Panc1 (cell line): ENCODE data around the gene RAD9A. TPM values are rescaled to one million over a fixed set of nuclear protein-coding genes. Genes with fewer than 3 reads are reported as not detected.

Experiments
- ATAC-seq: fragments of 200-7000 bp; cut with Tn5 transposase; 2 replicates; pipeline ENCODE4 v1.9.1; 2020; ENCODE audit warnings: mild to moderate bottlenecking, moderate library complexity
- BruUV-seq: library from RNA; stranded (reverse); fragments of 400-500 nt; replicated peaks from 2 replicates; lab custom pipeline; 2021; lab: Mats Ljungman, UMichigan
- CTCF ChIA-PET: fragments of 300-600 bp; sonication (Branson Sonifier 250); formaldehyde crosslinking; loops from one replicate; lab custom pipeline; 2022; ENCODE audit warnings: antibody characterized with exemption; lab: Charles Lee
- POLR2A ChIA-PET: fragments of 300-600 bp; sonication (Branson Sonifier 250); formaldehyde crosslinking; loops from one replicate; lab custom pipeline; 2022; ENCODE audit warnings: antibody characterized with exemption; lab: Charles Lee
- DNase-seq: peaks from one replicate; pipeline ENCODE4 v3.0.0-alpha.2; 2010; ENCODE audit warnings: low read depth, low spot score
- H3K27ac ChIP-seq: 2 replicates; pipeline ENCODE4 v1.5.1; 2011; ENCODE audit warnings: mild to moderate bottlenecking, low read length, inconsistent platforms
- H3K27me3 ChIP-seq: fragments of 200-500 bp; sonication (Bioruptor generic); 2 replicates; pipeline ENCODE4 v1.6.0; 2014; ENCODE audit warnings: low read length, inconsistent platforms; ENCODE audit not compliant: control insufficient read depth, insufficient read depth
- H3K36me3 ChIP-seq: fragments of 200-500 bp; sonication (Bioruptor generic); 2 replicates; pipeline ENCODE4 v1.5.1; 2014; ENCODE audit warnings: inconsistent platforms, mild to moderate bottlenecking, low read length, moderate library complexity; ENCODE audit not compliant: control insufficient read depth, insufficient read depth
- H3K4me1 ChIP-seq: 2 replicates; pipeline ENCODE4 v1.5.1; 2011; ENCODE audit warnings: inconsistent platforms, mild to moderate bottlenecking, low read length, moderate library complexity; ENCODE audit not compliant: control insufficient read depth, insufficient read depth
- H3K4me3 ChIP-seq, 2 experiments: 2 replicates each; pipeline ENCODE4 v1.5.1; 2011 to 2012; ENCODE audit warnings: low read depth in 2 of 2, low read length in 2 of 2, mild to moderate bottlenecking in 2 of 2, inconsistent platforms in 1 of 2, moderate library complexity in 1 of 2
- H3K9me3 ChIP-seq: fragments of 200-500 bp; sonication (Bioruptor generic); 2 replicates; pipeline ENCODE4 v1.5.1; 2014; ENCODE audit warnings: low read depth, mild to moderate bottlenecking, inconsistent platforms, low read length, moderate library complexity; ENCODE audit not compliant: control insufficient read depth, insufficient read depth
- POLR2AphosphoS5 ChIP-seq: IDR thresholded peaks from 2 replicates; pipeline ENCODE4 v1.6.1; 2012; ENCODE audit warnings: mild to moderate bottlenecking, low read depth, low read length, moderate library complexity
- REST ChIP-seq, 2 experiments: IDR thresholded peaks; 2 replicates each; pipeline ENCODE4 v1.6.1; 2011 to 2012; ENCODE audit warnings: low read depth in 2 of 2, control low read depth in 1 of 2, low read length in 1 of 2, mild to moderate bottlenecking in 1 of 2, moderate library complexity in 1 of 2; ENCODE audit not compliant: insufficient read depth in 1 of 2
- SIN3A ChIP-seq: IDR thresholded peaks from 2 replicates; pipeline ENCODE4 v1.6.1; 2012; ENCODE audit warnings: low read depth, mild to moderate bottlenecking, low read length, moderate library complexity, borderline replicate concordance; ENCODE audit not compliant: insufficient read depth
- TCF7L2 ChIP-seq: IDR thresholded peaks from 2 replicates; pipeline ENCODE4 v1.6.1; 2011; ENCODE audit warnings: mild to moderate bottlenecking, low read depth, low read length, inconsistent platforms
- in situ Hi-C: cut with HindIII; loops from 2 replicates; pipeline ENCODE4 v1.10.0; 2016; ENCODE audit warnings: low sequenced_read_pairs, low pct_unique_long_range_greater_than_20kb
- intact Hi-C: fragments of 100-400 bp; cut with micrococcal nuclease; formaldehyde crosslinking; loops from one replicate; pipeline ENCODE4 v1.10.0; 2022; ENCODE audit not compliant: unreplicated experiment
- total RNA-seq: library from RNA; stranded (reverse); gene quantifications from one replicate; pipeline ENCODE4 v1.2.1, GENCODE V29; 2021; ENCODE audit not compliant: unreplicated experiment
- TF ChIP-seq, protein P1 (sequence below): fragments of 450-650 bp; IDR thresholded peaks from 2 replicates; pipeline ENCODE4 v1.5.1; 2017; ENCODE audit warnings: mild to moderate bottlenecking

RAD9A gene
- total RNA-seq, 1 experiment from 2014 or later = 33.1 TPM

GRCh38 chr11:67432655-67433349 is 41.0 kb downstream of the RAD9A start:
- DNase-seq (no peak), ATAC-seq (no peak)
- H3K4me1 ChIP-seq = peaks cover 39% of the 10 kb centered on the region
- intact Hi-C loops = no loop called here
- in situ Hi-C loops = no loop called here
- no TSS peak for BruUV-seq
- no peaks in the 10 kb centered on the region for H3K9me3 ChIP-seq
- no peaks in the 10 kb centered on the region for H3K27me3 ChIP-seq
- no peaks in the 10 kb centered on the region; the same call in 1 of the 2 replicates for H3K36me3 ChIP-seq
- no peak overlapping the region for H3K4me3 ChIP-seq
- ChIA-PET CTCF (interaction anchor here (1.7 kb wide), 1 partner anchor 31 kb away, joined by 5 read pairs; the partner anchor contains the start of gene PPP1CA), POLR2A (no interaction called here)
- TF ChIP-seq, protein P1, sequence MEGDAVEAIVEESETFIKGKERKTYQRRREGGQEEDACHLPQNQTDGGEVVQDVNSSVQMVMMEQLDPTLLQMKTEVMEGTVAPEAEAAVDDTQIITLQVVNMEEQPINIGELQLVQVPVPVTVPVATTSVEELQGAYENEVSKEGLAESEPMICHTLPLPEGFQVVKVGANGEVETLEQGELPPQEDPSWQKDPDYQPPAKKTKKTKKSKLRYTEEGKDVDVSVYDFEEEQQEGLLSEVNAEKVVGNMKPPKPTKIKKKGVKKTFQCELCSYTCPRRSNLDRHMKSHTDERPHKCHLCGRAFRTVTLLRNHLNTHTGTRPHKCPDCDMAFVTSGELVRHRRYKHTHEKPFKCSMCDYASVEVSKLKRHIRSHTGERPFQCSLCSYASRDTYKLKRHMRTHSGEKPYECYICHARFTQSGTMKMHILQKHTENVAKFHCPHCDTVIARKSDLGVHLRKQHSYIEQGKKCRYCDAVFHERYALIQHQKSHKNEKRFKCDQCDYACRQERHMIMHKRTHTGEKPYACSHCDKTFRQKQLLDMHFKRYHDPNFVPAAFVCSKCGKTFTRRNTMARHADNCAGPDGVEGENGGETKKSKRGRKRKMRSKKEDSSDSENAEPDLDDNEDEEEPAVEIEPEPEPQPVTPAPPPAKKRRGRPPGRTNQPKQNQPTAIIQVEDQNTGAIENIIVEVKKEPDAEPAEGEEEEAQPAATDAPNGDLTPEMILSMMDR = no peak
- no peak for TF ChIP-seq POLR2AphosphoS5
- no peak for TF ChIP-seq SIN3A
- no peak for TF ChIP-seq TCF7L2
- TF ChIP-seq REST (IDR thresholded peaks at IDR 0.05; ENCODE audit: insufficient read depth in 1 of 2, low read depth in 2 of 2, low read length in 1 of 2) = no peak
- no peak overlapping the region for H3K27ac ChIP-seq

DNA sequence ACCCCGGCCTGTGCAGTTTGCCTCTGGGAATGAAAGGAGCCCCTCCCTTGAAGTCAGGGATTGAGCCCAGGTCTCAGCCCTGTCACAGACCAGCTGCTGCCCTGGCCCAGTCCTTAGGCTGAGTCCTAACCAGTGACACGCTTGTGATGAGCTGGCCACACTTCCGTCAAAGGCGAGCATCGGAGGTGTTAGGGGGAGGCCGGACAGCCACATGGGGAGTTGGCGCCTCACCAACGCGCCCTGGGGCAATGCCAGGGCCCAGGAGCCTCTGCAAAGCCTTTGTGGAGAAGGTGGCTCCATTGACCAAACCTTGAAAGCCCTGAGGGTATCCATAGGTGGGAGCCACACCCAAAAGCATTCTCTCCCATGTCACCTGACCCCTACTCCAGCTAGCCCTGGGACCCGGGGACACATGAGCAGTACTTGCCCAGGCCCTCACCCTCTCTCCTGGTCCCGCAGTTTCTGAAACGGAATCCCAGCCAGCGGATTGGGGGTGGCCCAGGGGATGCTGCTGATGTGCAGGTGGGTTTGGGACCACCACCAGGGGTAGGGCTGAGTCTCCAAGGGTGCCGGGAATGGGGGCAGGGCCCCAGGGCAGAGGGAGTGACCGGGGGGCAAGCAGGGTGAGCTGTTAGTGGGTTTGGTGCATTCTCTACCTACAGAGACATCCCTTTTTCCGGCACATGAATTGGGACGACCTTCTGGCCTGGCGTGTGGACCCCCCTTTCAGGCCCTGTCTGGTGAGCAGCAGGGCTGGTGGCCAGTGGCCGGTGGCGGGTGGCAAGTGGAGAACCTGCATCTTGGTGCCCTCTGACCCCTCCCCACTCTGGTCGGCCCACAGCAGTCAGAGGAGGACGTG is 42.0 kb downstream of the RAD9A start:
- H3K36me3 ChIP-seq = no peaks in the 10 kb centered on the region; the same call in 1 of the 2 replicates
- BruUV-seq = no TSS peak
- peaks cover 48% of the 10 kb centered on the region for H3K4me1 ChIP-seq
- intact Hi-C loops (no loop called here), in situ Hi-C loops (no loop called here)
- DNase-seq (no peak), ATAC-seq (no peak)
- CTCF ChIA-PET = no interaction called here
- H3K4me3 ChIP-seq = no peak overlapping the region
- POLR2A ChIA-PET = no interaction called here
- no peak overlapping the region for H3K27ac ChIP-seq
- no peak for TF ChIP-seq POLR2AphosphoS5
- TF ChIP-seq SIN3A = no peak
- TF ChIP-seq TCF7L2 = no peak
- TF ChIP-seq, protein P1 = no peak
- no peak for TF ChIP-seq REST (IDR thresholded peaks at IDR 0.05; ENCODE audit: insufficient read depth in 1 of 2, low read depth in 2 of 2, low read length in 1 of 2)
- no peaks in the 10 kb centered on the region for H3K27me3 ChIP-seq
- H3K9me3 ChIP-seq = no peaks in the 10 kb centered on the region
